NCI-H187 (cell line): ENCODE measurements around the gene UBXN6.

Experiments used
- DNase-seq, 2 experiments: peaks; one replicate each; lab custom pipeline; 2025; lab: John Stamatoyannopoulos, UW

Gene UBXN6

DNA sequence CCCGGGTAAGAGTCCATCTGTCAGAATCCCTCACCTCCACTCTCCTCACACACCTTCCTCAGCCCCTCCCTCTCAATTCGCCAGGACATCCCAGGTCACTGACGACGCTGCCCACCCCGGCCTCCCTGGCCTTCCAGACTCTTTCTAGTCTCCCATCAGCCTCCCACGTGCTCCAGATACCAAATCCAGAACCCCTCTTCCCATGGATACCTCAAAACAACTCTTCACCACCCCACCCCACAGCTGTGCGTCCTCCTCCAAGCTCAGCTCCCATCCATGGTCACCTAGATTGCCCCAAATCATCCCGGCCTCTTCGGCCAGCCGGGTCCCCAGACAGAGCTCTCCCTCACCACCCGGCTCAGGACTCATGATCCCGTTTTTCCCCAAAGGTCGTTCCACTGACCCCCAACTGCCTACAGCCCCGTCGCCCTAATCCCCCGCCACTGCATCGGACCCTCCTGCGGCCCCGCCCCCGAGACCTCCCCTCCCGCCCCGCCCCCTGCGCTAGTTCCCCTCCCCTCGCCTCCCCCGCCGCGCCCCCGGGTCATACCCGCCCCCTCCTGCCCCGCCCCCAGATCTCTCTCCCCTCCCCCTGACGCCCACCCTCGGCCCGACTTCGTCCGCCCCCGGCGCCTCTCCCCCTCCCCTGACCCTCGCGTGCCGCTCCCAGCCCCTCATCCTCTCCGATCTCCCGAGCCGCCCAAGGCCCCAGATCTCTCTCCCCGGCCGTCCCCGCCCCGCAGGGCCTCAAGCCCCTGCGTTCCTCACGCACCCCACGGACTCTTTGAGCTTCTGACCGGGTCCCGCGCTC, 546 bp downstream of the UBXN6 start:
- DNase-seq = peak in 1 of 2 experiments; percentile 26

DNA sequence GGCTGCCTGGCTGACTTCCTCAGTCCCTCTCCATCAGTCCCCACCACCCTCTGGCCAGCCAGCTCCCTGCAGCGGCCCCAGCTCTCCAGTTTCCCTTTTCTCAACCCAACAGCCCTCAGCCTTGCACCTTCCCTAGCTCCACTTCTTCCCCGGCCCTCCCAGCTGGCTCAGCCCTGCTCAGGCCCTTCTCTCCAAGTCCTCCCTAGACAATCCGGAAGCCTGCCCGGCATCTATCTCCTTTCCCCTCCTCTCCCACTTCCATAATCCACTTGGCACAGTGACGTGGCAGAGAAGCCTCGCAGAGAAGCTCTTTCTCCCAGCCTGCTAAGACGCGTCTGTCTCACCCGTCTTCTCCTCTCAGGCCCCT, 1.1 kb downstream of the UBXN6 start:
- DNase-seq = no peak

DNA sequence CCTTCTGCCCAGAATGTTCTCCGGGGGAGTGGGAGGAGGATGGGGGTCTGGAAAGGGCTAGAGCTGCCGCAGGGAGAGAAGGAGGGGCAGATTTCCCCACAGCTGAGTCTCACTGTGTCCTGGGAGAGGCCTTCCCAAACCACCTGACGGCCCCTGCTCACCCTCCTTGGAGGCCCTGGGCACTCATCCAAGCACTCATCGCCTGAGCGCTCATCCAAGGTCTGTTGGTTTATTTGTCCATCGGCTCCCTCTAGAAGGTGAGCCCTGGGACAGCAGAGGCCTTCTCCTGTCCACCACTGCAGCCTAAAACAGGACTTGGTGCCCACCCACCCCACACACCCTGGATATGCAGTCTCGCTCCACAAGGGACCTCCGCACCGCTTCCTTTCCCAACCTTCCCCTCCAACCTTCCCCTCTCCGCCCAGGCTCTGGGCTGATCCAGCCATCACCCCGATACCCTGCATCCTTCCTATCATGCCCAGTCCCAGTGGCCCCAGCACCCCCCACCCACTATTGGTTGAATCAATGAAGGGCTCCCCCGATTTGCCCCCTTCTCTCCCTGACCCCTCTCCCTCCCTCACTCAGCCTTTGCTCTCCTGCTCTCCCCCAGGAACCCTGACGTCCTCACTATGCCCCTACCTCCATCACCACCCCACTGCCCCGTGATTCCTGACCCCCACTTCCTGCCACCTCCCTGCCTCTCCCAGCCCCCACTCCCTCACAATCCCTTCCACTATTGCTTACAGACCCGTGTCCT, 1.7 kb downstream of the UBXN6 start:
- DNase-seq = no peak

DNA sequence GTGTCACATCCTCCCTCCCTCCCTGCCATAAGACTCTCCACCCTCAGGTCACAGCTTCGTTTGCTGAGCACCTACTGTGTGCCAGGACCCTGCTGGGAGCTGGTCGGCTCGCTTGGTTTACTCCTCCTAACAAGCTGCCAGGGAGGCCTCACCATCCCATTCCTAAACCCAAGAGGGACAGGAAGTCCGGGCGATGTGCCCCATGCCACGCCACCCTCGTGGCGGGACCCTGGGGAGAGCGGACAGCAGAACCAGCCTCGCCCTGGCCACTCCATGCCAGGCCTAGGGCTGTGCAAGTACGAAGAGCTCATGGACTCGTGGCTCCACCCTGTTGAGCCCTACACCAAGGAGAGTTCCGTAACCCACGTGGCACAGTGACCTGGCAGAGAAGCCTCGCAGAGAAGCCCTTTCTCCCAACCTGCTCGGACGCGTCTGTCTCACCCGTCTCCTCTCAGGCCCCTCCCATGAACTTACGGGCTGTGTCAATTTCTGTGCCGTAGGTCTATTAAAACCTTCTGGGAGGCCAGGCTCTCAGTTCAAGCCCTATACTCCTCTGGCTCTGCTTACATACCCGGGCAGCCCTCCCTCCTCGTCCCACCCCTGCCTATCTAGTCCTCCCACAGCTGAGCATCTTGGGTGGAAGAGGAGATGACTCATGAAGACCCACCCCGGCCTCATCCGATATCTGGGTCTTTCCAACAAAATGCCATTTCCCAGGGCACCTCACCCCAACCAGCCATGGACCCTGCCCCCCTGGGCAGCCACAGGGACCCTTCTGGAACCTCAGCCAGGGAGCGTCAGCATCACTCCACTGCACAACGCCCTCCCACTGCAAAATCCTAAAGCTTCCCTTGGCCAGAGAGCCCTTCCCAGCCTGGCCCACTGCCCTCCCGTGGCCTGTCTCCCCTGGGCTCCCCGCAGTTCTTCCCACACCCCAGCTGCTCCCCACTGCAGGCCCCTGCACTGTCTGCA, 2.6 kb downstream of the UBXN6 start:
- DNase-seq = no peak

DNA sequence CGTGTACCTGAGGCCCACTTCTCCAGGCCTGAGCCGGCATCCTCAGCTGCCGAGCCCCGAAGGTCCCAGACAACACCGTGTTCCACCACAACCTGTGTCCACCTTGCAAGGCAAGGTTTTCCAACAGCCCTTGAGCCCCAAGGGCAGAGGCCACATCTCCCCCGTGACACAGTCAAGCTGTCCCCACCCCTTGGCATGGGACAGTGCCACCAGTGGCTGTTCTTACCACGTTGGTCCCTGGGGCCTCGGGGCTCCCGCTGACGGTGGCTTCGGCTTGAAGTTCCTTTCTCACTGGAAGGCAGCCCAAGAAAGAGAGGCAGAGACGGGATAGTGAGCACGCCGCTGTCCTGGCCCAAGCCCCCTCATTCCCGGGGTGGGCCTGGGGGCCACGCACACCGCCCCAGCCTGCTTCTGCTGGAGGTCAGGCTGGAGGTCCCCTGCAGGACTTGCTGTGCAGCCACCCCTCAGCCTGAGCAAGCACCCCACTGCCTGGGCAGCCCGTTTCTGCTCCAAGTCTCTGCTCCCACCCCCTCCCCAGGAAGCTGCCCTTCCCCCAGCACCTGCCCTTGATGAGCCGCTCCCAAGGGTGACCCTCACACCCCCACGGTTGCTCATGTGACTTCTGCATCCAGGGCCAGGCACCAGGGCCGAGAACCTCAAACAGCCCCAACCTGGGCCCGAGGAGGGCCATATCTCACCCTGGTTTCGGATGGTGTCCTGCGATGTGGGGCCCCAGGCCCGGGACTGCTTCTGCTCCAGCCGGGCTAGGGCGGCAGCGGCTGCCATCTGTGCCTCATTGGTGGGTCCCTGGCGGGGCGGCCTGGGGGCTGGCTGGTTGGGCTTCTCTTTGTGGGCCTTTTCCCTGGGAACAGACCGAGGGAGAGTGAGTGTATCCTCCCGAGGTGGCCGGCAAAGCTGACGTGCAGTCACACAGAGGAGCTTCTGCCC, 4.1 kb downstream of the UBXN6 start:
- no peak for DNase-seq

DNA sequence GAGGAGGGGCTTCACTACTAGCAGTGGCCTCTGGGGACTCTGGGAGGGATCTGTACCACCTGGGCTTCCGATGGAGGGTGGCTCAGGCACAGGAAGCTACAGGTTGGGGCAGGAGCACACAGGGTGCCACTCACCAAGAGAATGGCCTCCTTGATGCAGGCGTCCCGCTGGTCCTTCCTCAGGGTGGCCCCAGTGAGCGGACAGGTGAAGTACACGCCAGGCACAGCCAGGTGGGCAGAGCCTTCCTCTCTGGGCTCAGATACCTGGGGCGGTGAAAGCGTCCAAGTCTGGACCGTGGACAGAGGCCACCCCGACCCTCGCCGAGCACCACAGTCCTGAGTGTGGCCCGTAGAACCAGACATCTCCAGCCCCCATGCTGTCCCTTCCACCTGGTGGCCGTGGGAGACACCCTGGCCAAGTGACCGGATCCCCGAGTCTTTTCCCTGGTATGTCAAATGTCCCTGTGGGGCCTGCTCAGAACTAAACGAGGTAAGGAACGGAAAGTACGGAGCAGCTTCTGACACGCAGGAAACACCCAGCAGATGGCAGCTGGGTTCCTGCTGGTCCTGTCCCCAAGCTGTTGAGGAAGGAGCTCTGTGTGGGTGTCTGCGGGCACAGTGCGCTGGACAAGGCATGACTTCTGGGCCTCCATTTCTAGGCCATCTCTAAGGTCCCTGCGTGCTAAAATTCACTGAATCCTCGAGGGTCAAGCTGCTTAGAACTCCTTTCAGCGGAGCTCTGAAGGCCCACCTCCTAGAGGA, 5.2 kb downstream of the UBXN6 start:
- no peak for DNase-seq

DNA sequence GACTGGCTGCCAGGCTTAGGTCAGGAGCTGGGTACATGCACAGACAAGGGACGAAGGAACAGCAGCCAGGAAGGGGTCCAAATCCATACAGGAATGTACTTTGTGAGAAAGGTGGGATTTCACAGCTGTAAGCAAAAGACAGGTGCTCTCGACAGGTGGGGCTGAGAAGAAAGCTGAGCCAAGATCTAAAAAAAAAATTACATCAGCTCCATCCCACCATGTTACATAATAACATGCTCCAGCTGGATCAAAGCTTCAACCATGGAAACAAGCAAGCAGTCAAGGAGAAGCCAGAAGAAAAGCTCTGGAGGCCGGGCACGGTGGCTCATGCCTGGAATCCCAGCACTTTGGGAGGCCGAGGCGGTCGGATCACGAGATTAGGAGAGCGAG, 8.0 kb downstream of the UBXN6 start:
- DNase-seq = no peak

DNA sequence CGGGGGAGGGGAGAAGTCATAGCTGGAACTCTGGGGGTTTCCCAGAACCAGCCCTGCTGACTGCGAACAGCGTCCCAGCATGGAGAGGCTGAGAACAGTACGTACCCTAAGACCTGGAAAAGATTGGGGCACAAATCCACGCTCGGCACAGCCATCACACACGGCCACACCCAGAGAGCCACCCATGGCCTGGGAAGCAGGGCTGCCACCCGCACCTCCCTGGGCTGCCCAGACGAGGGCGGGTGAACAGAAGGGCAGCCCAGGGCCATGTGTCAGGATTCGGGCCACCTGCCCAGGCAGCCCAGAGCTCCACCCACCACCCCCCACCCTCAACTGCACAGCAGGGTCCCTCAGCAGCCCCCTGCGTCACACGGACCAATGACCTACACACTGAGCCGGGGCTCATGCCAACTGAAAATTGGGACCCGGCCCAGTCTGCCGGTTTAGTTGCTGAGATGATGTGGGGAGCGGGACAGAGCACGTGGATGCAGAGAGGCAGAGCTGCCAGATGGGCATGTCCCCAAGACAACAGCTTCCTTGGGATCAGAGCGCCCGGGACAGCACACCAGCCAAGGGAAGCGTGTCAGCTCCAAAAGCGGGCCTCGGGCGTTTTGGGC, 8.5 kb downstream of the UBXN6 start:
- DNase-seq = no peak

DNA sequence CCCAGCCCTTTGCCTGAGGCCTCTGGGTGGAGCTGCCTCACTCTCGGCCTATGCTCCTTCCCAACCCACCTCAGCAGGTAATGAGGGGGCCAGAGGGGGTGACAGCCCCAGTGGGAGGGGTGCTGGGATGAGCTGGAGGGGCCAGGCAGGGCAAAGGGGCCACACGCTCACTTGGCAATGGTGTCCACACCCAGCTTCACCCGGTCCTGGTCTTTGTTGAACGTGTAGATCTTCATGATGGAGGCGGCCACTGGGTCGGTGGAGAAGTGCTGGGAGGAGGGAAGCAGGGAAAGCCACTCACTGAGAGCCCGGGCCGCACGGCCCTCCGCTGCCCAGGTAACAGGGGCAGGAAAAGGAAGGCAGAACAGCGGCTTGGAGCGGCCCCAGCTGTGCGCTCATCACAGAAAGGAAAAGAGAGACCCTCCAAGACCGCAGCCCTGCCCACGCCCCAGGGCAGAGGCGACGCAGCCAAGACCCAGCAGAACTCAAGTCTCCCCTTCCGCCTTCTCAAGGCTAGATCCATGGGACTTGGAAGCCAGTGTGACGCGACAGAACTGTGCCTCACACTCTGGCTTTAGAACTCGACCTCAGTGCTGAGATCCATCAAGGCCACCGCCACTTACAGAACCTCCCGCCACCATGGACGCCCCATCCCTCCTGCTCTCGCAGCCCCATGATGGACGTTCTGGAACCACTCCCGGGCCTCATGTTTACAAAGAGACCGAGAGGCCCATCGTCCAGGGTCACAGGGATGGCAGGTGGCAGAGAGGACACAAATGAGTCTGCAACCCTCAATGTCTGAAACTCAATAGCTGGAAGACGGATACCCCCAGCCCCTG, 9.2 kb downstream of the UBXN6 start:
- DNase-seq = no peak

DNA sequence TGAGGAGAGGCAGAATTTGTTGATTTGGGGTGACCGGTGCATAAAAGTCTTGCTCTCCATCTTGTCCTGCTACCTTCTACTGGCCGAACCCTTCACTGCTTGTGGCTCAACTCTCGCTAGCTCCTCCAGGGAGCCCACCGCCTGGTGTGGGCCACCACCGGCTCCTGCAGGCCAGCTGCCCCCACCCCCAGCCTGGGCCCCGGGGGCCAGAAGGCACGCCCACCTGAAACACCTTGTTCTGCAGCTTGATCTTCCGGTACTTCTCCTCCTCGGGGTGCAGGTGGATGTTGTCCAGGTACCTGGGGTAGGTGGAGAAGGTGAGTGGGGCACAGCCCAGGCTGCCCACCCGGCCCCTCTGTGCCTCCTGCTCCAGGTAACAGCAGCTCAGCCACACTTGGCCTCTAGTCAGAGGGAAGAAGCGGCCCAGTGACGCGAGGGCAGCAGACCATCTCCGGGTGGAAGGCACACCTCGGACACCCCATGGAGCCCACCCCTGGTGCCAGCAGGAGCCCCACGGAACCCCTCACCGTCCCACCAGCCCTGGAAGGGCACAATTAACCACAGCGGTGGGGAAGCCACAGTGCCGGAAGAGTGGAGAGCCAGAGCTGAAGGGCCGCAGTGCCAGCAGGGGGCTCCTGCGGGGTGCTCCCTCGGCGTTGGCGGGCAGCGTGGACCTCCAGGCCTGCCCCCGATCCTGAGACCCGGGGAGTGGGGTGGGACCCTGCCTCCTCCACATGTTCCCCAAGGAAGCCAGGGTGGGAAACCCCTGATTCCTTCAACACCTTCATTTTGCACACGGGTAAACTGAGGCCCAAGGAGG, 10.1 kb downstream of the UBXN6 start:
- DNase-seq = no peak

DNA sequence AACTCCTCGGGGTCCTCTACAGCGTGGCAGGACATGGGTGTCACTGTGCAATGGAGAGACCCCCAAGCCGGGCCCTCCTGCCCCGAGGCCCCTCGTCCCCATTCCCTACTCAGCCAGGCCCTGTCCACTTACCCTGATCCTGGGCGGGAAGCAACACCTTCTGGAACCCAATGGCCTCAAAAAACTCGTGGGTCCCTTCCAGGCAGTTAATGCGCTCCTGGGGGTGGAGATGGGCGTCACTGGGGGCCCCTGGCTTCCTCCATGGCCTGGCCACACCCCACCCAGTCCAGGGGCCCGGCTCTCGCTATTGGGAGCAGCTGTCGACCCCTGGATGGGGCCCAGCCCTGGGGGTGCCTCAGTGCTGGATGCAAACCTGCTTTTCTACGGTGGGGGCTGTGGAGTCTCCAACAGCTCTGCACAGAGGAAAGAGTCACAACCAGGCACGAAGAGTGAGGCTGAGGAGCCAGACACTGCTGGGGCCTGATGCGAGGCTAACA, 10.8 kb downstream of the UBXN6 start:
- DNase-seq = no peak

DNA sequence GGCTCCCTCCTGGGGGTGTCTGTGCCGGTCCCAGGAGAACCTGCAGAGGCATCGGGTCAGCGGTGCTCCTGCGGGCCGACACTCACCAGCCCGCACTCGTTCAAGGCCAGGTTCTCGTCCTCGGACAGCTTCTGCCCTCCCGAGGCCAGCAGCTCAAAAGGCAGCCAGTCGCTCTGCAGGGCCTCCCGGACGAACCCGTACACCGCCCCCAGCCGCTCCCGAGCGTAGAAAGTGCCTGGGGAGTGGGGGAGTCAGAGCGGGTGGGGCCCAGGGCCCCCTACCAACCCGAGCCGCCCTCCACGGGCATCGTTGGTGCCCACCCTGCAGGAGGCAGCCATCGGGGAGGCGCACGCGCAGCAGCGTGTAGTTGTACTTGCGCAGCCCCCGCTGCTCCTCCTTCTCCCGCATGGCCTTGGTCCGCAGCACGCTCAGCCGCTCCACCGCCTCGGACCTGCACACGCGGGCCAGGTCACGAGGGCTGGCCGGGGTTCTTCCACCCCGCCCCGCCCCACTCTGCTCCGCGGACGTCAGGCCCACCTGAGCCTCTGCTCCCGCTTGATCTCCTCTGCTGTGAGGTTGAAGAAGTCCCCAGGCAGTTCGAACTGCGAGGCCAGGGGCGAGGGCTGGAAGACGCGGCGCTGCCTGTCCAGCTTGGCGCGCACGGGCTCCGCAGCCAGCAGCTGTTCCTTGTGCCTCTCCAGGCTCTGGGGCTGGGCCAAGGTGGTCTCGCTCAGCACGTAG, 11.5 kb downstream of the UBXN6 start:
- DNase-seq = no peak

DNA sequence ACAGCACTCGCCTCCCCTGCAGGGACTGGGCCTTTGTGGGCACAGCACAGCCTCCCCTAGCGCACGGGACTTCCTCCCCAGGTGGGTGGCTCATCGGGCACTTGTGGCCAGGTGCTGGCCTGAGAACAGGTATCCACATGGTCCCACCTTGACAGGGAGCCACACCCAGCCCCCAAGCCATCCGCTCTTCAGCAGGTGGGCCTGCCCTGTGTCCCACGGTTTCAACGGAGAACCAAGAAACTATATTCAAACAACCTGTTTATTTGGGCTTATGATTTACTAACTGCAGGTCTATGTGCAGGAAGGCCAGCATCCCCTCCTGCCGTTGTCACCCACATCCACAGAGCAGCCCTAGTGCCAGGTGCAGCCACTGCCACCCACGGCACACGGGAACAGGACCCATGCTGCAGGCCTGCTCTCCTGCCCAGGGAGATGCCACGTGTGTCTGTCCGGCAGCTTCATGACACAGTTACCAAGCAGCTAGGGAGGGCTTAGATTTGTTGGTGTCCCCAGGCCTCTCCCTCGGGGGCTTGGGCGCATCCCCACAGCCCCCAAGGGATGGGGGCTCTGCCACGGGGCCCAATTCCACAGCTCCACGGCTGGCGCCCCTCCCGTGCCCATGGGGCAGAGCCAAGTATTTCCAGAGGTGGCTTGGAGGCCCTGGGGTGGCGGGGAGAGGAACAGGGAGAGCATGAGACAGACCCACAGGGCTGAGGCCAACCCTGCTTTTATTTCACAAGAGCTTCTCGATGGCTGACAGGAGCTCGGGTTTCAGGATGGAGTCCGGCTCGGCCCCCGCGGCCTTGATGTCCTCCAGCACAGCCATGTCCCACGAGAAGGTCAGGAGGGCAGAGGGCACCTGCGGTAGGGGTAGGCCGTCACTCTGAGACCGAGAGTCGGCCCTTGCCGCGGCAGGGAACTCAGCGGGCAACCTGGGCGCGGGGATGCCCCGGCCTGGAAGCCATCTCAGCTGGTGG, 12.5 kb downstream of the UBXN6 start:
- no peak for DNase-seq

DNA sequence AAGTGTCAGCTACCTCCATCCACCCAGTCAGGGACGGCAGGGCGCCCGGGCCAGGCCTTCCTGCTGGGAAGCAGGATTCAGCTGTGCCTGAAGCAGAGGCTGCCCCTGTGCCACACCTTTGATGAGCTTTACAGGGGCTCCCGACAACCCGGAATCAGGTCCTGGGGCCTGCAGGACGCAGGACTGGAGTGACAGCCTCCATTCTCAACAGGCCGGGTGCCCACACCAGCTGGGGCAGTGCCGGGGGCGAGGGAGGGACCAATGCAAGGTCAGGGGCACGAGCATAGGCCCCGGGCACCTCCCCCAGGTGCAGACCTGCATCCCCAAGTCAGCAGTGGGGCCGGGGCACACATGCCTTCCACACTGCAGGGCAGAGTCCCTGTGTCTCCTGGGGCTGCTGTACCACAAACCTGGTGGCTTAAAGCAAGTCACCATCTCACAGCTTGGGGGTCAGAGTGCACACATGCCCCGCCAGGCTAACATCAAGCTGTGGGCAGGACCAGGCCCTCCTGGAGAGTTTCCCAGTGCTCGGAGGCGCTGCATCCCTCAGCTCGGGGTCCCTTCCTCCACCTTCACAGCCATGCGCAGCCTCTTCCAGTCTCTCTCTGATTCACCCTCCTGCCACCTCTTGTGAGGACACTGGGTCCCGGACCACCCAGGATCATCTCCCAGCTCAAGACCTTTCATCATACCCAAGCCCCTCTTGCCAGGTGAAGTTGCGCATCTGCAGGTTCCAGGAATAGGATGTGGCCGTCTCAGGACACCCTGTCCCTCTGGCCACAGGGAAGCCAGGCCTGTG, 13.4 kb downstream of the UBXN6 start:
- DNase-seq = no peak

DNA sequence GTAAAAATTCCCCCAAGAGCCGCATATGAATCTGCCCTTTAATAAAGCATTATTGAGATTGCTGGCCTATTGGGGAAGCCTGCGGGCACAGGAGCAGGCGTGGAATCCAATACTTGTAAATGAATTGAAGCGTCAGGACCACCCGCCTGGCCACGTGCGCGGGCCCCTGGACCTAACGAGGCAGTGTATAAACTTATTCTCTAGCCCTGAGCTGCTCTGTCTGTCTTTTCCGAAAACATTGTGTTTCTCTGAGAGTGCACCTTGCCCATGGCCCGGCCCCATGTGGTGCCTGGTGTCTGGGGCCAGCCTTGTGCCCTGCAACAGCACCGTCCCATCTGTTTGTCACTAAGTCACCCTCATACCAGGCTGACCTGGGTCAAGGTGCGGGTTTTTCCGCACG, 14.4 kb downstream of the UBXN6 start:
- no peak for DNase-seq
